ENCODE data around the gene NPRL2. TPM values are rescaled to one million over a fixed set of nuclear protein-coding genes. Genes with fewer than 3 reads are reported as not detected.
A peak's percentile ranks its signal among the peaks of the same experiment; 100 is the strongest.

The NPRL2 gene
- total RNA-seq, 2 experiments from 2014 or later, result 33.2 to 35.8 TPM

- ChIA-PET CTCF (interaction anchor here (1.1 to 1.5 kb wide), 2 partner anchors 133 to 172 kb away, joined by 4 to 6 read pairs; partner anchors contain the start of gene CACNA2D2), POLR2A (no interaction called here)
- intact Hi-C loops (cut with micrococcal nuclease), result no loop called here
- DNase-seq, result no peak
- Mint-ChIP-seq H3K36me3 (no peaks in the 10 kb centered on the region), H3K27me3 (no peaks in the 10 kb centered on the region), H3K9me3 (no peaks in the 10 kb centered on the region), H3K4me3 (no peak overlapping the region), H3K27ac (no peak overlapping the region), H3K4me1 (ENCODE audit: low read depth) (peaks cover 15% of the 10 kb centered on the region)
These were observed 20.0 kb upstream of the NPRL2 start for GRCh38 chr3:50370594-50370993.

- CTCF ChIA-PET, result interaction anchor here (1.4 kb wide), 1 partner anchor 173 kb away, joined by 5 read pairs; no protein-coding TSS in a partner anchor
- intact Hi-C loops (cut with micrococcal nuclease), result loop anchor here (5.0 kb wide), 1 partner anchor 178 kb away; no protein-coding TSS in a partner anchor
These were observed 18.6 kb upstream of the NPRL2 start for GRCh38 chr3:50369012-50369670.

GRCh38 chr3:50365842-50366220 lies 15.3 kb upstream of the NPRL2 start:
- ChIA-PET CTCF (interaction anchor here (1.0 to 2.2 kb wide), 2 partner anchors 172 to 177 kb away, joined by 4 to 11 read pairs; no protein-coding TSS in a partner anchor), POLR2A (interaction anchor here (0.8 to 1.7 kb wide), 3 partner anchors 15 to 29 kb away, joined by 3 to 5 read pairs (median 4); partner anchors contain the start of genes CYB561D2 and NPRL2)
- H3K9me3 Mint-ChIP-seq, result no peaks in the 10 kb centered on the region
- peaks cover 20% of the 10 kb centered on the region for H3K4me1 Mint-ChIP-seq (ENCODE audit: low read depth)
- no peak for DNase-seq
- H3K36me3 Mint-ChIP-seq, result no peaks in the 10 kb centered on the region
- peak overlapping the region; percentile 75 for H3K4me3 Mint-ChIP-seq
- no peaks in the 10 kb centered on the region for H3K27me3 Mint-ChIP-seq
- no peak overlapping the region for H3K27ac Mint-ChIP-seq
- intact Hi-C loops (cut with micrococcal nuclease), result loop anchor here (1.0 to 5.0 kb wide), 2 partner anchors 16 to 181 kb away; partner anchors contain the start of genes CYB561D2 and NPRL2

More at GRCh38 chr3:50369012-50369670, 18.6 kb upstream of the NPRL2 start:
- no peaks in the 10 kb centered on the region for H3K9me3 Mint-ChIP-seq
- H3K27me3 Mint-ChIP-seq, result no peaks in the 10 kb centered on the region
- no peak overlapping the region for H3K27ac Mint-ChIP-seq
- H3K36me3 Mint-ChIP-seq, result no peaks in the 10 kb centered on the region
- no peak for DNase-seq
- POLR2A ChIA-PET, result no interaction called here
- H3K4me3 Mint-ChIP-seq, result no peak overlapping the region
- H3K4me1 Mint-ChIP-seq (ENCODE audit: low read depth), result peaks cover 23% of the 10 kb centered on the region

- H3K27ac Mint-ChIP-seq, result peak overlapping the region; percentile 51
- ChIA-PET POLR2A (interaction anchor here (0.8 to 1.7 kb wide), 3 partner anchors 15 to 28 kb away, joined by 3 to 5 read pairs (median 4); partner anchors contain the start of genes CYB561D2 and NPRL2), CTCF (interaction anchor here (1.0 to 2.2 kb wide), 2 partner anchors 171 to 177 kb away, joined by 4 to 11 read pairs; no protein-coding TSS in a partner anchor)
- no peaks in the 10 kb centered on the region for H3K36me3 Mint-ChIP-seq
- peak; percentile 97 for DNase-seq
- no peaks in the 10 kb centered on the region for H3K27me3 Mint-ChIP-seq
- intact Hi-C loops (cut with micrococcal nuclease), result loop anchor here (1.0 to 5.0 kb wide), 2 partner anchors 15 to 182 kb away; partner anchors contain the start of genes CYB561D2 and NPRL2
- no peaks in the 10 kb centered on the region for H3K9me3 Mint-ChIP-seq
- H3K4me3 Mint-ChIP-seq, result peak overlapping the region; percentile 75
- peaks cover 20% of the 10 kb centered on the region for H3K4me1 Mint-ChIP-seq (ENCODE audit: low read depth)
These were observed 14.7 kb upstream of the NPRL2 start for GRCh38 chr3:50365080-50365841.

GRCh38 chr3:50364573-50365079 lies 14.1 kb upstream of the NPRL2 start:
- no peaks in the 10 kb centered on the region for H3K27me3 Mint-ChIP-seq
- intact Hi-C loops (cut with micrococcal nuclease), result loop anchor here (1.0 to 5.0 kb wide), 2 partner anchors 14 to 183 kb away; partner anchors contain the start of genes CYB561D2 and NPRL2
- no peaks in the 10 kb centered on the region for H3K36me3 Mint-ChIP-seq
- no peak for DNase-seq
- peak overlapping the region; percentile 75 for H3K4me3 Mint-ChIP-seq
- H3K27ac Mint-ChIP-seq, result no peak overlapping the region
- H3K4me1 Mint-ChIP-seq (ENCODE audit: low read depth), result peaks cover 24% of the 10 kb centered on the region
- POLR2A ChIA-PET, result interaction anchor here (1.3 to 1.7 kb wide), 2 partner anchors 14 to 17 kb away, joined by 4 to 5 read pairs; partner anchors contain the start of genes CYB561D2 and NPRL2
- CTCF ChIA-PET, result interaction anchor here (2.2 kb wide), 1 partner anchor 178 kb away, joined by 11 read pairs; no protein-coding TSS in a partner anchor
- no peaks in the 10 kb centered on the region for H3K9me3 Mint-ChIP-seq

- peaks cover 20% of the 10 kb centered on the region for H3K36me3 Mint-ChIP-seq
- peaks cover 39% of the 10 kb centered on the region for H3K4me1 Mint-ChIP-seq (ENCODE audit: low read depth)
- peak overlapping the region; percentile 95 for H3K4me3 Mint-ChIP-seq
- H3K9me3 Mint-ChIP-seq, result no peaks in the 10 kb centered on the region
- H3K27ac Mint-ChIP-seq, result peak overlapping the region; percentile 86
- ChIA-PET POLR2A (interaction anchor here (0.8 to 1.5 kb wide), 2 partner anchors 9 to 22 kb away, joined by 3 to 6 read pairs; partner anchors contain the start of genes CYB561D2 and NPRL2), CTCF (interaction anchor here (0.9 to 4.4 kb wide), 2 partner anchors 12 to 182 kb away, joined by 3 to 34 read pairs; no protein-coding TSS in a partner anchor)
- no peaks in the 10 kb centered on the region for H3K27me3 Mint-ChIP-seq
- intact Hi-C loops (cut with micrococcal nuclease), result loop anchor here (1.0 to 10.0 kb wide), 7 partner anchors 8 to 1145 kb away; partner anchors contain the start of genes C3orf18, DCAF1, HEMK1 and HYAL3
- DNase-seq, result no peak
These were observed 9.2 kb upstream of the NPRL2 start for GRCh38 chr3:50359760-50360110.

GRCh38 chr3:50358911-50359759 lies 8.6 kb upstream of the NPRL2 start, which contains the start of gene TMEM115:
TMEM115 (minus strand) TSS chr3:50359521; CDS start chr3:50359063, 458 bp downstream.
- Mint-ChIP-seq H3K9me3 (no peaks in the 10 kb centered on the region), H3K36me3 (peaks cover 23% of the 10 kb centered on the region), H3K4me1 (ENCODE audit: low read depth) (peaks cover 39% of the 10 kb centered on the region), H3K27me3 (no peaks in the 10 kb centered on the region), H3K27ac (peak within 1 kb of the TSS; percentile 86), H3K4me3 (peak within 1 kb of the TSS; percentile 95)
- CTCF ChIA-PET, result interaction anchor here (0.9 to 4.4 kb wide), 2 partner anchors 11 to 183 kb away, joined by 3 to 34 read pairs; no protein-coding TSS in a partner anchor
- POLR2A ChIA-PET, result interaction anchor here (0.8 to 1.5 kb wide), 2 partner anchors 8 to 22 kb away, joined by 3 to 6 read pairs; partner anchors contain the start of genes CYB561D2 and NPRL2
- peak; percentile 97 for DNase-seq
- intact Hi-C loops (cut with micrococcal nuclease), result loop anchor here (1.0 to 10.0 kb wide), 7 partner anchors 8 to 1146 kb away; partner anchors contain the start of genes C3orf18, DCAF1, HEMK1 and HYAL3

- Mint-ChIP-seq H3K4me3 (peak overlapping the region; percentile 95), H3K9me3 (no peaks in the 10 kb centered on the region), H3K36me3 (peaks cover 24% of the 10 kb centered on the region), H3K27me3 (no peaks in the 10 kb centered on the region), H3K27ac (peak overlapping the region; percentile 71), H3K4me1 (ENCODE audit: low read depth) (peaks cover 39% of the 10 kb centered on the region)
- intact Hi-C loops (cut with micrococcal nuclease), result loop anchor here (2.0 to 10.0 kb wide), 4 partner anchors 60 to 1146 kb away; partner anchors contain the start of genes C3orf18, DCAF1, HEMK1 and HYAL3
- ChIA-PET POLR2A (no interaction called here), CTCF (interaction anchor here (4.4 kb wide), 1 partner anchor 10 kb away, joined by 34 read pairs; no protein-coding TSS in a partner anchor)
- DNase-seq, result no peak
These were observed 7.9 kb upstream of the NPRL2 start for GRCh38 chr3:50358355-50358910.

- intact Hi-C loops (cut with micrococcal nuclease), result loop anchor here (5.0 to 10.0 kb wide), 3 partner anchors 210 to 1147 kb away; partner anchors contain the start of genes C3orf18, DCAF1, HEMK1 and RBM15B
- peaks cover 24% of the 10 kb centered on the region for H3K36me3 Mint-ChIP-seq
- CTCF ChIA-PET, result interaction anchor here (0.8 to 4.4 kb wide), 5 partner anchors 9 to 259 kb away, joined by 3 to 34 read pairs (median 3); no protein-coding TSS in a partner anchor
- peak overlapping the region; percentile 95 for H3K4me3 Mint-ChIP-seq
- no peak overlapping the region for H3K27ac Mint-ChIP-seq
- POLR2A ChIA-PET, result interaction anchor here (1.1 to 1.6 kb wide), 3 partner anchors 9 to 20 kb away, joined by 3 to 5 read pairs (median 3); no protein-coding TSS in a partner anchor
- H3K4me1 Mint-ChIP-seq (ENCODE audit: low read depth), result peaks cover 43% of the 10 kb centered on the region
- DNase-seq, result no peak
- H3K9me3 Mint-ChIP-seq, result no peaks in the 10 kb centered on the region
- no peaks in the 10 kb centered on the region for H3K27me3 Mint-ChIP-seq
These were observed 6.9 kb upstream of the NPRL2 start for GRCh38 chr3:50357481-50357880.

GRCh38 chr3:50356553-50356952 lies 6.0 kb upstream of the NPRL2 start:
- Mint-ChIP-seq H3K27me3 (no peaks in the 10 kb centered on the region), H3K4me1 (ENCODE audit: low read depth) (peaks cover 48% of the 10 kb centered on the region), H3K9me3 (no peaks in the 10 kb centered on the region), H3K27ac (no peak overlapping the region), H3K36me3 (peaks cover 24% of the 10 kb centered on the region), H3K4me3 (no peak overlapping the region)
- no peak for DNase-seq
- CTCF ChIA-PET, result interaction anchor here (1.2 to 4.4 kb wide), 3 partner anchors 8 to 186 kb away, joined by 3 to 34 read pairs (median 3); no protein-coding TSS in a partner anchor
- POLR2A ChIA-PET, result interaction anchor here (1.4 to 1.6 kb wide), 3 partner anchors 8 to 20 kb away, joined by 3 to 5 read pairs (median 4); no protein-coding TSS in a partner anchor
- intact Hi-C loops (cut with micrococcal nuclease), result loop anchor here (5.0 to 10.0 kb wide), 3 partner anchors 211 to 1148 kb away; partner anchors contain the start of genes C3orf18, DCAF1, HEMK1 and RBM15B

Data from activated CD4-positive, alpha-beta memory T cell treated with anti-CD3 and anti-CD28 coated beads for 36 hours (primary cell).